SK-N-SH (cell line): ENCODE results near the gene DNTT. TPM values are rescaled to one million over a fixed set of nuclear protein-coding genes. Genes with fewer than 3 reads are reported as not detected.

ENCODE experiments used
- CTCF ChIA-PET: fragments of 300-600, 350-600 bp; formaldehyde crosslinking; extraction: SDS; loops from one replicate; lab custom pipeline; 2021; lab: Yijun Ruan, JAX
- POLR2A ChIA-PET: fragments of 350-600 bp; sonication (Branson Sonifier 250); formaldehyde crosslinking; extraction: SDS; loops from one replicate; lab custom pipeline; 2020; ENCODE audit warnings: antibody characterized with exemption, inconsistent platforms; lab: Yijun Ruan, JAX
- DNase-seq: peaks from one replicate; pipeline ENCODE4 v3.0.0; 2012
- H2AFZ ChIP-seq: fragments of 200-600 bp; sonication (generic); 2 replicates; pipeline ENCODE4 v1.8.1; 2016; ENCODE audit warnings: antibody characterized with exemption, mild to moderate bottlenecking, low read depth
- H3F3A ChIP-seq: fragments of 200-600 bp; sonication (generic); replicated peaks from 2 replicates; pipeline ENCODE3; 2016; ENCODE audit warnings: antibody characterized with exemption, mild to moderate bottlenecking; ENCODE audit not compliant: insufficient read depth
- H3K27ac ChIP-seq, 2 experiments: fragments of 200-500 bp in 1 of 2; fragments of 200-600 bp in 1 of 2; sonication (Bioruptor generic) in 1 of 2; sonication (generic), shearing (Covaris generic) in 1 of 2; 2 replicates each; pipeline versions ENCODE4 v1.5.1 to v1.6.1; 2014 to 2016; ENCODE audit warnings: low read depth in 2 of 2, inconsistent platforms in 1 of 2, low read length in 1 of 2, mild to moderate bottlenecking in 1 of 2, mixed read lengths in 1 of 2
- H3K27me3 ChIP-seq: fragments of 200-600 bp; sonication (generic), shearing (Covaris generic); 2 replicates; pipeline ENCODE4 v1.6.1; 2016; ENCODE audit warnings: mixed run types; ENCODE audit not compliant: insufficient read depth
- H3K36me3 ChIP-seq, 2 experiments: fragments of 200-500 bp in 1 of 2; fragments of 200-600 bp in 1 of 2; sonication (Bioruptor generic) in 1 of 2; sonication (generic) in 1 of 2; replicated peaks in 1 of 2; 2 replicates each; pipeline versions ENCODE3 to v1.5.1; 2014 to 2016; ENCODE audit warnings: low read length in 1 of 2, mild to moderate bottlenecking in 1 of 2; ENCODE audit not compliant: insufficient read depth in 2 of 2, control insufficient read depth in 1 of 2
- H3K4me1 ChIP-seq, 2 experiments: fragments of 200-500 bp in 1 of 2; fragments of 200-600 bp in 1 of 2; sonication (Bioruptor generic) in 1 of 2; sonication (generic), shearing (Covaris generic) in 1 of 2; 2 replicates each; pipeline versions ENCODE4 v1.5.1 to v1.6.1; 2014 to 2016; ENCODE audit warnings: low read depth in 1 of 2, low read length in 1 of 2, mixed run types in 1 of 2; ENCODE audit not compliant: insufficient read depth in 2 of 2, control insufficient read depth in 1 of 2
- H3K4me2 ChIP-seq: fragments of 200-600 bp; sonication (generic), shearing (Covaris generic); 2 replicates; pipeline ENCODE4 v1.6.1; 2017; ENCODE audit warnings: mixed run types
- H3K4me3 ChIP-seq, 2 experiments: fragments of 200-500 bp in 1 of 2; fragments of 200-600 bp in 1 of 2; sonication (Bioruptor generic) in 1 of 2; sonication (generic), shearing (Covaris generic) in 1 of 2; 2 replicates each; pipeline versions ENCODE4 v1.5.1 to v1.8.1; 2014 to 2016; ENCODE audit warnings: low read depth in 2 of 2, inconsistent platforms in 1 of 2, low read length in 1 of 2, mild to moderate bottlenecking in 1 of 2, mixed read lengths in 1 of 2, moderate library complexity in 1 of 2
- H3K79me2 ChIP-seq: fragments of 200-600 bp; sonication (generic); 2 replicates; pipeline ENCODE4 v1.8.1; 2017; ENCODE audit warnings: mild to moderate bottlenecking; ENCODE audit not compliant: insufficient read depth
- H3K9ac ChIP-seq: fragments of 200-600 bp; sonication (generic); 2 replicates; pipeline ENCODE4 v1.6.1; 2017; ENCODE audit warnings: mixed run types
- H3K9me2 ChIP-seq: fragments of 200-600 bp; sonication (generic); 2 replicates; pipeline ENCODE4 v1.6.1; 2017; ENCODE audit warnings: mixed run types
- H3K9me3 ChIP-seq: fragments of 200-600 bp; sonication (generic); 2 replicates; pipeline ENCODE4 v1.6.1; 2017; ENCODE audit warnings: mixed run types, mild to moderate bottlenecking, moderate library complexity
- H4K20me1 ChIP-seq: fragments of 200-600 bp; sonication (generic); 2 replicates; pipeline ENCODE4 v1.6.1; 2017; ENCODE audit warnings: mild to moderate bottlenecking, mixed run types; ENCODE audit not compliant: insufficient read depth
- CHD2 ChIP-seq: fragments of 150-350 bp; IDR thresholded peaks from 2 replicates; pipeline ENCODE4 v1.6.1; 2018; ENCODE audit warnings: low read length; ENCODE audit not compliant: partially characterized antibody
- GATA2 ChIP-seq: sonication (generic); formaldehyde crosslinking; IDR thresholded peaks from 2 replicates; pipeline ENCODE4 v1.5.0; 2020; ENCODE audit warnings: mild to moderate bottlenecking, missing genetic modification reagents
- MAX ChIP-seq: IDR thresholded peaks from 2 replicates; pipeline ENCODE4 v1.4.0; 2012; ENCODE audit warnings: low read depth
- MEF2A ChIP-seq: IDR thresholded peaks from 2 replicates; pipeline ENCODE4 v1.4.0; 2012; ENCODE audit warnings: low read depth, borderline replicate concordance
- MXI1 ChIP-seq: IDR thresholded peaks from 2 replicates; pipeline ENCODE4 v1.6.1; 2012; ENCODE audit warnings: mild to moderate bottlenecking, low read depth, low read length, improper control_type of control experiment
- NRF1 ChIP-seq: IDR thresholded peaks from 2 replicates; pipeline ENCODE4 v1.6.1; 2012; ENCODE audit warnings: low read depth, mild to moderate bottlenecking, low read length
- POLR2AphosphoS5 ChIP-seq: IDR thresholded peaks from 2 replicates; pipeline ENCODE4 v1.6.1; 2012; ENCODE audit warnings: low read depth, low read length
- RAD21 ChIP-seq: IDR thresholded peaks from 2 replicates; pipeline ENCODE4 v1.6.1; 2012; ENCODE audit warnings: mild to moderate bottlenecking, low read length
- RCOR1 ChIP-seq: fragments of 150-350 bp; IDR thresholded peaks from 2 replicates; pipeline ENCODE4 v1.6.1; 2017; ENCODE audit warnings: antibody characterized with exemption, low read length
- SIN3A ChIP-seq: IDR thresholded peaks from 2 replicates; pipeline ENCODE4 v1.6.1; 2012; ENCODE audit warnings: low read depth, mild to moderate bottlenecking, low read length, moderate library complexity, borderline replicate concordance
- SMC3 ChIP-seq: IDR thresholded peaks from 2 replicates; pipeline ENCODE4 v1.6.1; 2012; ENCODE audit warnings: low read depth, low read length, improper control_type of control experiment
- TCF12 ChIP-seq: IDR thresholded peaks from 2 replicates; pipeline ENCODE4 v1.4.0; 2012
- TEAD4 ChIP-seq: IDR thresholded peaks from 2 replicates; pipeline ENCODE4 v1.4.0; 2012; ENCODE audit warnings: mild to moderate bottlenecking, borderline replicate concordance; ENCODE audit not compliant: insufficient read depth
- USF2 ChIP-seq: fragments of 150-350 bp; IDR thresholded peaks from 2 replicates; pipeline ENCODE4 v1.6.1; 2017; ENCODE audit warnings: antibody characterized with exemption, low read length, low read depth, borderline replicate concordance
- WGBS: methylation state at CpG from one replicate; pipeline ENCODE4 v1.1.6; 2017; ENCODE audit warnings: low lambda C conversion rate; 5-methylcytosine and 5-hydroxymethylcytosine counted together
- polyA plus RNA-seq, 3 experiments: library from polyadenylated mRNA; depleted of rRNA; stranded (reverse); fragments of >200 nt; gene quantifications; 2 replicates each; pipeline ENCODE4 v1.2.3, GENCODE V29; 2012
- TF ChIP-seq, protein P1 (sequence below): fragments of 200-600 bp; sonication (generic); IDR thresholded peaks from 2 replicates; pipeline ENCODE4 v1.6.1; 2017; ENCODE audit warnings: antibody characterized with exemption, mild to moderate bottlenecking, moderate library complexity
- TF ChIP-seq, protein P2 (sequence below): fragments of 150-350 bp; IDR thresholded peaks from 2 replicates; pipeline ENCODE4 v1.6.1; 2016; ENCODE audit warnings: mild to moderate bottlenecking, low read depth, low read length

The DNTT gene
- polyA plus RNA-seq, 1 of the 3 experiments (the other 2 are of a cell fraction), result not detected

- TF ChIP-seq, protein P1, sequence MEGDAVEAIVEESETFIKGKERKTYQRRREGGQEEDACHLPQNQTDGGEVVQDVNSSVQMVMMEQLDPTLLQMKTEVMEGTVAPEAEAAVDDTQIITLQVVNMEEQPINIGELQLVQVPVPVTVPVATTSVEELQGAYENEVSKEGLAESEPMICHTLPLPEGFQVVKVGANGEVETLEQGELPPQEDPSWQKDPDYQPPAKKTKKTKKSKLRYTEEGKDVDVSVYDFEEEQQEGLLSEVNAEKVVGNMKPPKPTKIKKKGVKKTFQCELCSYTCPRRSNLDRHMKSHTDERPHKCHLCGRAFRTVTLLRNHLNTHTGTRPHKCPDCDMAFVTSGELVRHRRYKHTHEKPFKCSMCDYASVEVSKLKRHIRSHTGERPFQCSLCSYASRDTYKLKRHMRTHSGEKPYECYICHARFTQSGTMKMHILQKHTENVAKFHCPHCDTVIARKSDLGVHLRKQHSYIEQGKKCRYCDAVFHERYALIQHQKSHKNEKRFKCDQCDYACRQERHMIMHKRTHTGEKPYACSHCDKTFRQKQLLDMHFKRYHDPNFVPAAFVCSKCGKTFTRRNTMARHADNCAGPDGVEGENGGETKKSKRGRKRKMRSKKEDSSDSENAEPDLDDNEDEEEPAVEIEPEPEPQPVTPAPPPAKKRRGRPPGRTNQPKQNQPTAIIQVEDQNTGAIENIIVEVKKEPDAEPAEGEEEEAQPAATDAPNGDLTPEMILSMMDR, result peak; percentile 90
- TF ChIP-seq TCF12, result no peak
- TF ChIP-seq SIN3A, result 0 out of 2 replicates have a peak, but pooled peaks have one; percentile 33
- peak; percentile 90 for TF ChIP-seq MAX
- no peak for TF ChIP-seq TEAD4
- peak; percentile 22; the same call in 1 of the 2 replicates for TF ChIP-seq RCOR1
- TF ChIP-seq, protein P2, sequence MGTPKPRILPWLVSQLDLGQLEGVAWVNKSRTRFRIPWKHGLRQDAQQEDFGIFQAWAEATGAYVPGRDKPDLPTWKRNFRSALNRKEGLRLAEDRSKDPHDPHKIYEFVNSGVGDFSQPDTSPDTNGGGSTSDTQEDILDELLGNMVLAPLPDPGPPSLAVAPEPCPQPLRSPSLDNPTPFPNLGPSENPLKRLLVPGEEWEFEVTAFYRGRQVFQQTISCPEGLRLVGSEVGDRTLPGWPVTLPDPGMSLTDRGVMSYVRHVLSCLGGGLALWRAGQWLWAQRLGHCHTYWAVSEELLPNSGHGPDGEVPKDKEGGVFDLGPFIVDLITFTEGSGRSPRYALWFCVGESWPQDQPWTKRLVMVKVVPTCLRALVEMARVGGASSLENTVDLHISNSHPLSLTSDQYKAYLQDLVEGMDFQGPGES, result no peak
- peak; percentile 57 for TF ChIP-seq CHD2
- peak; percentile 95 for TF ChIP-seq RAD21
- TF ChIP-seq MEF2A, result no peak
- no peak for TF ChIP-seq USF2
- peak; percentile 90 for TF ChIP-seq SMC3
- no peak for TF ChIP-seq GATA2 (CRISPR knock-in tag)
- TF ChIP-seq NRF1, result no peak
- TF ChIP-seq MXI1, result peak; percentile 87
- TF ChIP-seq POLR2AphosphoS5, result no peak
- TF ChIP-seq, all 33 proteins: peak for 8
- 27% methylated on average over 17 of the region's 36 CpGs for WGBS
- H3K4me3 ChIP-seq, result peak overlapping the region; percentile 44 to 56
- H3K9ac ChIP-seq, result no peak overlapping the region
- H3K79me2 ChIP-seq, result no peaks in the 10 kb centered on the region
- ChIA-PET CTCF (interaction anchor here (0.5 to 6.0 kb wide), 70 partner anchors 10 to 913 kb away, joined by 3 to 103 read pairs (median 4); partner anchors contain the start of genes OPALIN, TLL2 and TM9SF3), POLR2A (no interaction called here)
- H3K36me3 ChIP-seq, result no peaks in the 10 kb centered on the region
- no peaks in the 10 kb centered on the region for H3F3A ChIP-seq
- H3K9me3 ChIP-seq, result no peaks in the 10 kb centered on the region
- H3K4me2 ChIP-seq, result peak overlapping the region; percentile 81
- H3K27me3 ChIP-seq, result no peaks in the 10 kb centered on the region
- H4K20me1 ChIP-seq, result no peaks in the 10 kb centered on the region
- no peaks in the 10 kb centered on the region for H3K9me2 ChIP-seq
- H3K4me1 ChIP-seq, result peaks cover 0 to 9% of the 10 kb centered on the region in 2 experiments; a peak in 1 of 4 replicates
- DNase-seq, result peak; percentile 94
- no peak overlapping the region for H3K27ac ChIP-seq
- H2AFZ ChIP-seq, result peak overlapping the region; percentile 88
Measured at GRCh38 chr10:96374985-96375830, 71.0 kb downstream of the DNTT start.
